Left ventricle myocardium superior (tissue), 1 donor: Measurements from ENCODE around the gene ASTN2. TPM values are rescaled to one million over a fixed set of nuclear protein-coding genes. Genes with fewer than 3 reads are reported as not detected.

Source experiments
- ATAC-seq: fragments of 200-7000 bp; cut with Tn5 transposase; one replicate; pipeline ENCODE4 v1.9.1; 2020; ENCODE audit warnings: mild to moderate bottlenecking, moderate library complexity
- DNase-seq: peaks from one replicate; pipeline ENCODE4 v3.0.0-alpha.2; 2020
- intact Hi-C: fragments of 100-400 bp; cut with micrococcal nuclease; formaldehyde crosslinking; loops from one replicate; pipeline ENCODE4 v1.11.0; 2022
- total RNA-seq: library from RNA; stranded (reverse); fragmentation: NEBNext Ultra II Directional; extraction: Animal tissue kit (Norgen Biotek cat#: 25700); gene quantifications from one replicate; pipeline ENCODE4 v1.2.1, GENCODE V29; 2021
- donor health status: DM: no; HTN: yes; CAD: no; lungs with severe emphysema.

The ASTN2 gene
- total RNA-seq, 1 donor from 2014 or later = 11.3 TPM

DNA sequence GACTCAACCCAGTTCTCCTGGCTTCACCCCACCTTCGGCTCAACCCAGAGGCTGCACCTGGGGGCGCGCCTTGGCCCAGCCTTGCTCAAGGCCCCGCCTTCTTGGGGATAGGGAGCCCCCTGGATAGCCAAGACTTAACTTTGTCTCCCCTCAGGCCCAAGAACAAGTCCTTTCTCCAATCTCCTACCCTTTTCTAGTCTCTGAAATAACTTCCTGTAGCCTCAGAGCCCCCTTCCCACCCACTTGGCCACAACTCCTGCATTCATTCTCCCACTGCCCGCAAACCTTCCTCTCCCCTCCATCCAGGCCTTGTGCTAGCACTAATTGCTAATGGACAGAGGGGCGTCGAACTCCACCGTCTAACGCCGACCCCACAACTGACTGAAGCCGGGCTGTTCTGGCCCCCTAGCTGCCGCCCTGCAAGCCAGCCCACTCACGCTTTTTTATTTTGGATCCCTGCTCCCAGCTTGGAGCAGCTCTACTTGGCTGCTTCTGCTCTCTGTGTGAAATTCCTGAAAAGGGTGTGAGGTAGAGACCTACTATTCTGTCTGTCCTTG, 579 bp upstream of the ASTN2 start:
- ATAC-seq (no peak), DNase-seq (no peak)
- intact Hi-C loops = no loop called here

GRCh38 chr9:117414220-117414905, 494 bp downstream of the ASTN2 start:
- ATAC-seq = peak; percentile 59
- intact Hi-C loops = no loop called here
- peak; percentile 36 for DNase-seq

DNA sequence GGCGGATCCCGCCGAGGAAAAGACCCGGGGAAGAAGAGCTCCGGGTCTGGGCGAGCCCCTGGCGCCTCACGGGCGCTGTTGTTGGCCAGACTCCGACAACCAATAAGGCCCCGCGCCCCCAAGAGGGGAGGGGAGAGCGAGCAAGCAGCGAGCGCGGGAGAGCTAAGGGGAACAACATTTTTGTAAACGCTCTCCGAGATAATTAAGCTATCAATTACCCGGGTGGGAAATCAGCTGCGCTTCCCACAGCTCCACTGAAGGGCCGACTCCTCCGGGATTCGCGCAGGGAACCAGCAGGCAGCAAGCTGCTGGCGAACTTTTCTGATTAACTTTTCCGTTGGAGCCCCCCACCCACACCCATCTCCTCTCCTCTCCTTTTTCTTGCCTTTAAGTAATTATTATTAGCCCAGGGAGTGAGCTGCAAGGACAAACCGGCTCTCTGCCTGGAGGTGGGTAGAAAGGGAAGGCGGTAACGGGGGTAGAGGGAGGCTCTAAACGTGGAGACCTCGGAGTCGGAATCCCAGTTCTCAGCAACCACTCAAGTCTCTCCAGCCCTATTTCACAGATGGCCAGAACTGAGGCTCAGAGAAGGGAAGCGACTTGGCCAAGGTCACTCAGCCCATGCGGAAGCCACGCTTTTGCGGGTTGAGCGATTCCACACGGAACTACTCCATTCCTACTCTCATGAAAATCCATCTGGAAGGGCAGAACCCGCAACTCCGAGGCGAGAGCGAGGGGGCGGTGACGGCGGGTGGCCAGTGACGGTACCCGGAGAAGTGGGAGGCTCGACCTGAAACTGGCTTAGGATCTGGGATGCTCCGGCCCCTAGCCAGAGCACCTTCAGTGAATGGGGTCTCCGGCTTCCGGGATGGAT, 1.3 kb downstream of the ASTN2 start:
- intact Hi-C loops = no loop called here
- DNase-seq (no peak), ATAC-seq (no peak)

DNA sequence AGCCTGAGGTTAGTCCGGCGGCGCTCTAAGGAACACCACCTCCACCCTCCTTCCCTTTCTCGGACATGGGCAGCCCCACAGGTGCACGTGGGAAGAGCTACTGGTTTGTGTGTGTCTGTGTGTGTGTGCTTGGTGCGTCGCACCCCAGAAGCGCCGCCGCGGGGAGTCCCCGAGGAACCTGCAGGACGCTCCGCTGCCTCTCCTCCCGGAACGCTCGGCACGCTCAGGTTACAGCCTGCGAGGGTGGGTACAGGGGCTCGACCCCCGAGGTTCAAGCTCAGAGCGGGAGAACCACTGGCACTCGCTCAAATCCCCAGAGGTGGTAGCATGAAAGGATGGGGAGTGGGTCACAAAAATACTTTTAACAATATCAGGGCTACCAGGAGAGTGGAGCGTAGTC, 2.0 kb downstream of the ASTN2 start:
- no peak for DNase-seq
- no peak for ATAC-seq
- intact Hi-C loops = no loop called here

- no peak for DNase-seq
- ATAC-seq = no peak
- intact Hi-C loops = no loop called here
These were observed 2.7 kb downstream of the ASTN2 start for GRCh38 chr9:117412006-117412715.

- intact Hi-C loops = no loop called here
- DNase-seq = no peak
- ATAC-seq = peak; percentile 58
These were observed 3.3 kb downstream of the ASTN2 start for GRCh38 chr9:117411547-117411946.

GRCh38 chr9:117409321-117409720, 5.5 kb downstream of the ASTN2 start:
- no peak for ATAC-seq
- intact Hi-C loops = no loop called here
- DNase-seq = no peak

DNA sequence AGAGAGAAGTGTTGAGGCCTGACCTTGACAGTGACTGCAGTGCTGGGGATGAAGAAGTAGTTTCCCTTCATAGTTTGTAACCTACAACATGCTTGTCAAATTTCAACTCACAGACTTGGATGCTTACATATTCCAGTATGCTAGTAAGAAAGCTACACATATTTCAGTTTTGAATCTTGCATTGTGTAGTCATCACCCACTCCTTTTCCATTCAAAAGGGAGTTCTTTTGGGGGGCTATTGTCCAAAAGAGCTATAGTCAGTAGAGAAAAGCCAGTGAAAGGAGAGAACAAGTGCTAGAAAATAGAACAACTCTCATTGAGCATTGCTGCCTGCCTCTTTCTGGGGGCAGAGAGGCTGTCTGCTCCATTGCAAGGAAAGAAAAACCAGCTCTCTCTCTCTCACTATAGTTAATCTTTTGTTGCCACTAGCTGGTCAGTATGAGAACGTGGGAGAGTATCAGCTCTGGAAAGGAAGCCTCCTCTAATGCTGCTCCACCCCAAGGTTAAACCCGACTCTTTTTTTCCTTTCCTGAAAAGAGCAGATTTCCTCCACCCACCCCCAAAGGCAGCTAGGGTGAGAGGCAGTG, 7.3 kb downstream of the ASTN2 start:
- no peak for ATAC-seq
- intact Hi-C loops = no loop called here
- DNase-seq = no peak

- ATAC-seq = no peak
- DNase-seq = no peak
- intact Hi-C loops = no loop called here
These were observed 8.7 kb downstream of the ASTN2 start for GRCh38 chr9:117405950-117406705.

GRCh38 chr9:117403848-117404247, 11.0 kb downstream of the ASTN2 start:
- intact Hi-C loops = no loop called here
- no peak for DNase-seq
- ATAC-seq = no peak

GRCh38 chr9:117403403-117403811, 11.4 kb downstream of the ASTN2 start:
- DNase-seq (no peak), ATAC-seq (peak; percentile 33)
- intact Hi-C loops = no loop called here

- ATAC-seq = no peak
- intact Hi-C loops = no loop called here
- DNase-seq = no peak
These were observed 14.7 kb downstream of the ASTN2 start for GRCh38 chr9:117400171-117400570.

DNA sequence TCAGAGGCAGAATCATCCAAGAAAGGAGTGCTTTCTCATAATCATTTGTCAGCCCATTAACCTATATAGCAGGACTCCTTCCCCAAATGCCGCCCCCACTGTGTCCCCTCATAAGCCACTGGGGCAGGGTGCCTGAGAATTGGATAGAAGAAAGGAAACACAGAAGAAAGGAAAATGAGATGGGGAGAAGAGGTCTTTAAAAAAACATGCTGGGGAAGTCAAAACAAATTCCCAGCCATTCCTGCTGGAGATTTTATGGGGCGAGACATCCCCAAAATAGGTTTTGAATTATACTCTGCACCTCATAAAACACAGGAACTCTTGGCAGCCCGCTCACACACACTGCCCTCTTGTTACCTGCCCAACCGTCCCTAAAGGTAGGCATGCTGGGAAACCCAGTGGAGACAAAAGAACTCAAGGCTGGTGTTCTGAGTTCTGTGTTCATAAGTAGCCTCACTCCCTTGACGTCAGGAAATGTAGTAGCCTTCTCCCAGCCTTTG, 19.7 kb downstream of the ASTN2 start:
- DNase-seq (no peak), ATAC-seq (no peak)
- intact Hi-C loops = no loop called here

- no peak for ATAC-seq
- intact Hi-C loops = no loop called here
- no peak for DNase-seq
These were observed 20.2 kb downstream of the ASTN2 start for GRCh38 chr9:117394655-117395054.

DNA sequence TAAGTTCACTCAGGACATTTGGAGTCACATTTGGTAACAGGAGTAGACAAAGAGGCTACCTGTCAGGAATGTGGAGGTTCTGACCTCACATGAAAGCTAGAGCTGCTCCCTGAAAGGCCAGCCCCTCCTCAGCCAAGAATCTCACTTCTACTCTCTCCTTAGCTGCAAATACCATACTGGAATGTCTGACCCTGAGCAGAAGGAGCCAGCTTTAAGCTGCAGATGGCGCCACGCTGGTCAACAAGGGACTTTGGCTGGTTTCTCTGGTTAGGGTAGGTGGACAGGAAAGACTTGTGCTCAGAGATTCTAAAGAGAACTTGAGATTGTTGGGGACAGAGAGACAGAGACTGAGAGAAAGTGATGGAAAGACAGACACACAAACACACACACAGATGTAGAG, 21.9 kb downstream of the ASTN2 start:
- ATAC-seq (no peak), DNase-seq (no peak)
- intact Hi-C loops = no loop called here

GRCh38 chr9:117387422-117387821, 27.4 kb downstream of the ASTN2 start:
- no peak for ATAC-seq
- no peak for DNase-seq
- intact Hi-C loops = no loop called here

- no peak for DNase-seq
- ATAC-seq = no peak
- intact Hi-C loops = no loop called here
These were observed 35.5 kb downstream of the ASTN2 start for GRCh38 chr9:117379341-117379740.

DNA sequence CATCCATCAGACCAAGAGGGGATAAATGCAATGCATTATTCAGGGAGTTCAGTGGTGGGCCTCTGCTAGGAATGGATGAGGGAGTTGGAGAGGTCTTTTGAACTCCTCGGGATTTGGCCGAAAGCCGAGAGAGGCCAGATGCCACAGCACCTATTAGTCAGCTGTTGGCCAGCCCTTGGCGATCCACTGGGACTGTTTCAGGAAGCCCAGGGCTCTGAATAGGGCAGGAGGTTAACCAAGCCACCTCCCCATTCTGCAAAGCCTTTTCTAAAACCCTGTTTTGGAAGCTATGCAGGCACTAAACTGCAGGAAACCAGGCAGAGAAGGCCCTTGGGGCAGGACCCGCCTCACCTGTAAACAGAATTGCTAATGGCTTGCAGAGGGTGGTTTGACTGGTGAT, 37.8 kb downstream of the ASTN2 start:
- intact Hi-C loops = no loop called here
- DNase-seq = no peak
- ATAC-seq = no peak

GRCh38 chr9:117375956-117376355, 38.9 kb downstream of the ASTN2 start:
- ATAC-seq (no peak), DNase-seq (no peak)
- intact Hi-C loops = no loop called here
